HEK293T (cell line): ENCODE results near the gene CENPI.

Experiments
- CTCF ChIA-PET: fragments of 350-600 bp; formaldehyde crosslinking; extraction: SDS; loops from one replicate; lab custom pipeline; 2021; ENCODE audit warnings: antibody characterized with exemption, inconsistent platforms; lab: Yijun Ruan, JAX
- POLR2A ChIA-PET: fragments of 350-600 bp; formaldehyde crosslinking; extraction: SDS; loops from one replicate; lab custom pipeline; 2020; ENCODE audit warnings: antibody characterized with exemption, inconsistent platforms; lab: Yijun Ruan, JAX
- DNase-seq: peaks from one replicate; pipeline ENCODE4 v3.0.0; 2012; ENCODE audit warnings: mixed read lengths; ENCODE audit errors: extremely low spot score
- ARNT ChIP-seq: fragments of 450-650 bp; IDR thresholded peaks from 2 replicates; pipeline ENCODE4 v1.6.1; 2017; ENCODE audit warnings: mild to moderate bottlenecking
- BHLHE40 ChIP-seq: fragments of 450-650 bp; IDR thresholded peaks from 2 replicates; pipeline ENCODE4 v1.6.1; 2016; ENCODE audit warnings: mild to moderate bottlenecking, moderate library complexity, borderline replicate concordance
- CTBP1 ChIP-seq: fragments of 450-650 bp; IDR thresholded peaks from 2 replicates; pipeline ENCODE4 v1.6.1; 2016; ENCODE audit warnings: borderline replicate concordance
- ELF4 ChIP-seq: fragments of 450-650 bp; IDR thresholded peaks from 2 replicates; pipeline ENCODE4 v1.6.1; 2017; ENCODE audit warnings: antibody characterized with exemption
- FOXA1 ChIP-seq: fragments of 450-650 bp; IDR thresholded peaks from 2 replicates; pipeline ENCODE4 v1.6.1; 2016; ENCODE audit warnings: mild to moderate bottlenecking
- FOXK2 ChIP-seq: fragments of 450-650 bp; IDR thresholded peaks from 2 replicates; pipeline ENCODE4 v1.6.1; 2016; ENCODE audit warnings: mild to moderate bottlenecking
- FOXM1 ChIP-seq: fragments of 450-650 bp; IDR thresholded peaks from 2 replicates; pipeline ENCODE4 v1.6.1; 2017; ENCODE audit warnings: mild to moderate bottlenecking, borderline replicate concordance
- HDGF ChIP-seq: fragments of 450-650 bp; IDR thresholded peaks from 2 replicates; pipeline ENCODE4 v1.6.1; 2017; ENCODE audit warnings: antibody characterized with exemption, borderline replicate concordance
- L3MBTL2 ChIP-seq: fragments of 450-650 bp; conservative IDR thresholded peaks from 2 replicates; pipeline ENCODE4 v1.6.1; 2016; ENCODE audit warnings: mild to moderate bottlenecking
- LEF1 ChIP-seq: fragments of 450-650 bp; IDR thresholded peaks from 2 replicates; pipeline ENCODE4 v1.6.1; 2017; ENCODE audit warnings: mild to moderate bottlenecking, borderline replicate concordance
- NFRKB ChIP-seq: fragments of 450-650 bp; IDR thresholded peaks from 2 replicates; pipeline ENCODE4 v1.6.1; 2016; ENCODE audit warnings: mild to moderate bottlenecking, moderate library complexity
- PKNOX1 ChIP-seq: fragments of 450-650 bp; IDR thresholded peaks from 2 replicates; pipeline ENCODE4 v1.6.1; 2016
- SP1 ChIP-seq: fragments of 450-650 bp; IDR thresholded peaks from 2 replicates; pipeline ENCODE4 v1.6.1; 2017
- SUZ12 ChIP-seq: fragments of 450-650 bp; IDR thresholded peaks from 2 replicates; pipeline ENCODE4 v1.6.1; 2016; ENCODE audit warnings: mild to moderate bottlenecking
- TARDBP ChIP-seq: fragments of 450-650 bp; IDR thresholded peaks from 2 replicates; pipeline ENCODE4 v1.6.1; 2016
- ZNF384 ChIP-seq: fragments of 450-650 bp; IDR thresholded peaks from 2 replicates; pipeline ENCODE4 v1.6.1; 2016

Gene CENPI

GRCh38 chrX:101071582-101071981 is 26.4 kb upstream of the CENPI start:
- TF ChIP-seq ELF4 (no peak), TARDBP (no peak), LEF1 (no peak), ARNT (no peak)
- POLR2A ChIA-PET, result interaction anchor here (1.0 kb wide), 1 partner anchor 9 kb away, joined by 5 read pairs; no protein-coding TSS in a partner anchor
- CTCF ChIA-PET, result no interaction called here
- DNase-seq, result no peak

- TF ChIP-seq SP1, result no peak
- no peak for TF ChIP-seq ELF4
- ChIA-PET CTCF (interaction anchor here (0.5 kb wide), 1 partner anchor 93 kb away, joined by 3 read pairs; no protein-coding TSS in a partner anchor), POLR2A (interaction anchor here (0.8 to 2.4 kb wide), 2 partner anchors 19 to 48 kb away, joined by 3 to 15 read pairs; partner anchors contain the start of gene CENPI)
- DNase-seq, result no peak
These were observed 19.0 kb upstream of the CENPI start, which contains the start of gene TMEM35A for GRCh38 chrX:101078716-101079598. Gene TMEM35A, plus strand, starts transcription at chrX:101078879. Its CDS starts 124 bp downstream, at chrX:101079003.

- CTCF ChIA-PET, result interaction anchor here (0.5 to 0.6 kb wide), 2 partner anchors 92 to 149 kb away, joined by 3 read pairs; no protein-coding TSS in a partner anchor
- POLR2A ChIA-PET, result interaction anchor here (0.8 to 2.4 kb wide), 2 partner anchors 18 to 48 kb away, joined by 3 to 15 read pairs; partner anchors contain the start of gene CENPI
- DNase-seq, result no peak
- TF ChIP-seq TARDBP (no peak), ZNF384 (no peak), ARNT (no peak), NFRKB (no peak), PKNOX1 (no peak), HDGF (no peak), L3MBTL2 (no peak), FOXA1 (no peak)
These were observed 18.2 kb upstream of the CENPI start for GRCh38 chrX:101079736-101080270.

GRCh38 chrX:101080326-101081124 is 17.5 kb upstream of the CENPI start:
- DNase-seq, result no peak

DNA sequence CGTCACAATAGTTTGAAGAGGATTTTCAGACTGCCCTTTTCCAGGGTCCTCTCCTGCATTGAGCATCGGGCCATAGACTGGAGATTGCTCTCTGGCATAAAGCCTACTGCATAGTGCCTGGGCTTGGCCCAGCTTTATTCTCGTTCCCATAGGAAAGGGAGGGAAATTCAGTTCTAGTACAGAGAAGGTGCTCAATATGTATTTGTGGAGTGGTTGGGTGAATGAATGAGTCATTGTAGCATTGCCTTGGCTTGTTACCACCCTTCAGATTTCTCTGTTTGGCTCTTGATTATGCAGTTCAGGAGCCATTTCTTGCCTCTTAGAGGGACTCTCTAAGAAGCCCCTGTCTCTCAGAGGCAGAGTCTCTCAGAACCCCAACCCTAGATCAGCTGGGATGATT is 16.8 kb upstream of the CENPI start:
- no peak for DNase-seq
- TF ChIP-seq ZNF384 (no peak), FOXA1 (no peak), HDGF (no peak), ELF4 (no peak), SP1 (no peak), FOXK2 (no peak), LEF1 (no peak), SUZ12 (no peak), BHLHE40 (no peak), NFRKB (no peak), PKNOX1 (no peak), TARDBP (no peak), CTBP1 (no peak), FOXM1 (no peak), L3MBTL2 (no peak), ARNT (no peak)
- ChIA-PET POLR2A (interaction anchor here (0.8 to 1.8 kb wide), 2 partner anchors 9 to 16 kb away, joined by 5 to 9 read pairs; partner anchors contain the start of gene CENPI), CTCF (no interaction called here)

More at GRCh38 chrX:101080326-101081124, 17.5 kb upstream of the CENPI start:
- ChIA-PET CTCF (interaction anchor here (0.6 kb wide), 1 partner anchor 148 kb away, joined by 3 read pairs; no protein-coding TSS in a partner anchor), POLR2A (interaction anchor here (0.8 to 2.4 kb wide), 3 partner anchors 9 to 18 kb away, joined by 5 to 15 read pairs (median 9); partner anchors contain the start of gene CENPI)
- TF ChIP-seq TARDBP, result no peak
- TF ChIP-seq ARNT, result no peak
- TF ChIP-seq SUZ12, result no peak
- no peak for TF ChIP-seq BHLHE40
- TF ChIP-seq SP1, result no peak
- TF ChIP-seq CTBP1, result no peak
- no peak for TF ChIP-seq ELF4
- no peak for TF ChIP-seq LEF1
- no peak for TF ChIP-seq HDGF
- no peak for TF ChIP-seq L3MBTL2
- no peak for TF ChIP-seq FOXM1
- no peak for TF ChIP-seq NFRKB
- no peak for TF ChIP-seq FOXK2
- TF ChIP-seq PKNOX1, result no peak
- TF ChIP-seq ZNF384, result no peak
- no peak for TF ChIP-seq FOXA1
